IMR-90 (cell line): ENCODE data around the gene TBPL1. TPM values are rescaled to one million over a fixed set of nuclear protein-coding genes. Genes with fewer than 3 reads are reported as not detected.

Experiments
- ATAC-seq: fragments of 200-7000 bp; cut with Tn5 transposase; 2 replicates; pipeline ENCODE4 v1.9.1; 2020; ENCODE audit warnings: low read depth, mild to moderate bottlenecking, moderate library complexity
- BruUV-seq: library from RNA; stranded (reverse); fragments of 400-500 nt; replicated peaks from 2 replicates; lab custom pipeline; 2021; lab: Mats Ljungman, UMichigan
- CTCF ChIA-PET: fragments of 300-600 bp; formaldehyde crosslinking; extraction: SDS; loops from one replicate; lab custom pipeline; 2021; ENCODE audit warnings: antibody characterized with exemption; lab: Yijun Ruan, JAX
- POLR2A ChIA-PET: fragments of 300-600 bp; sonication (Branson Sonifier 250); formaldehyde crosslinking; loops from one replicate; lab custom pipeline; 2022; ENCODE audit warnings: antibody characterized with exemption; ENCODE audit not compliant: unreplicated experiment; lab: Charles Lee
- DNase-seq: peaks from one replicate; pipeline ENCODE4 v3.0.0; 2013
- H2AFZ ChIP-seq: replicated peaks from 2 replicates; pipeline ENCODE3; 2013; ENCODE audit warnings: low read length, mild to moderate bottlenecking; ENCODE audit not compliant: poor library complexity
- H2AK5ac ChIP-seq: 2 replicates; pipeline ENCODE4 v1.6.1; 2013; ENCODE audit warnings: low read depth, low read length, inconsistent platforms
- H2AK9ac ChIP-seq: replicated peaks from 2 replicates; pipeline ENCODE3; 2013; ENCODE audit warnings: mild to moderate bottlenecking, low read depth, low read length, moderate library complexity; ENCODE audit not compliant: poor library complexity
- H2BK120ac ChIP-seq: 2 replicates; pipeline ENCODE4 v1.6.1; 2013; ENCODE audit warnings: low read depth, low read length, inconsistent platforms
- H2BK15ac ChIP-seq: 3 replicates; pipeline ENCODE4 v1.6.1; 2013; ENCODE audit warnings: low read depth, low read length, inconsistent platforms
- H2BK20ac ChIP-seq: 2 replicates; pipeline ENCODE4 v1.6.1; 2013; ENCODE audit warnings: low read depth, mild to moderate bottlenecking, inconsistent platforms, low read length, moderate library complexity
- H2BK5ac ChIP-seq: 2 replicates; pipeline ENCODE4 v1.6.1; 2013; ENCODE audit warnings: mild to moderate bottlenecking, low read depth, low read length, inconsistent platforms; ENCODE audit not compliant: poor library complexity, severe bottlenecking
- H3K14ac ChIP-seq: replicated peaks from 2 replicates; pipeline ENCODE4 v1.6.1; 2013; ENCODE audit warnings: low read depth, low read length, inconsistent platforms
- H3K18ac ChIP-seq: 2 replicates; pipeline ENCODE4 v1.6.1; 2013; ENCODE audit warnings: low read depth, low read length, control low read depth
- H3K23ac ChIP-seq: 2 replicates; pipeline ENCODE4 v1.6.1; 2013; ENCODE audit warnings: low read depth, low read length, inconsistent platforms
- H3K27ac ChIP-seq: 2 replicates; pipeline ENCODE4 v1.5.1; 2013; ENCODE audit warnings: mild to moderate bottlenecking, control low read depth, low read length; ENCODE audit not compliant: insufficient read depth
- H3K27me3 ChIP-seq: 2 replicates; pipeline ENCODE4 v1.6.1; 2013; ENCODE audit warnings: low read length; ENCODE audit not compliant: control insufficient read depth, insufficient read depth
- H3K36me3 ChIP-seq: 2 replicates; pipeline ENCODE4 v1.6.1; 2013; ENCODE audit warnings: low read length, mixed read lengths; ENCODE audit not compliant: control insufficient read depth, insufficient read depth
- H3K4ac ChIP-seq: 2 replicates; pipeline ENCODE4 v1.6.1; 2013; ENCODE audit warnings: low read depth, low read length, inconsistent platforms
- H3K4me1 ChIP-seq: 2 replicates; pipeline ENCODE4 v1.6.1; 2013; ENCODE audit warnings: low read length, mixed read lengths; ENCODE audit not compliant: control insufficient read depth, insufficient read depth
- H3K4me2 ChIP-seq: 2 replicates; pipeline ENCODE4 v1.6.1; 2013; ENCODE audit warnings: low read depth, mild to moderate bottlenecking, control low read depth, low read length, moderate library complexity
- H3K4me3 ChIP-seq: 2 replicates; pipeline ENCODE4 v1.5.1; 2013; ENCODE audit warnings: low read depth, mild to moderate bottlenecking, control low read depth, low read length, moderate library complexity; ENCODE audit not compliant: insufficient read depth
- H3K56ac ChIP-seq: 2 replicates; pipeline ENCODE4 v1.6.1; 2013; ENCODE audit warnings: low read length, inconsistent platforms; ENCODE audit not compliant: insufficient read depth; ENCODE audit errors: extremely low read depth
- H3K79me1 ChIP-seq, 2 experiments: 2 replicates each; pipeline ENCODE4 v1.6.1; 2013; ENCODE audit warnings: low read length in 2 of 2, inconsistent platforms in 1 of 2, low read depth in 1 of 2
- H3K9ac ChIP-seq: 2 replicates; pipeline ENCODE4 v1.6.1; 2013; ENCODE audit warnings: low read depth, low read length, control low read depth
- H3K9me1 ChIP-seq: 2 replicates; pipeline ENCODE4 v1.6.1; 2013; ENCODE audit warnings: low read length, inconsistent platforms; ENCODE audit not compliant: insufficient read depth
- H3K9me3 ChIP-seq: 2 replicates; pipeline ENCODE4 v1.6.1; 2013; ENCODE audit warnings: low read length; ENCODE audit not compliant: control insufficient read depth, insufficient read depth
- H4K20me1 ChIP-seq: 2 replicates; pipeline ENCODE4 v1.6.1; 2013; ENCODE audit warnings: low read length, inconsistent platforms; ENCODE audit not compliant: insufficient read depth
- H4K5ac ChIP-seq: 2 replicates; pipeline ENCODE4 v1.6.1; 2013; ENCODE audit warnings: mild to moderate bottlenecking, low read depth, low read length, control low read depth
- H4K8ac ChIP-seq, 2 experiments: 2 replicates each; pipeline ENCODE4 v1.6.1; 2013; ENCODE audit warnings: low read depth in 2 of 2, low read length in 2 of 2, control low read depth in 1 of 2, inconsistent platforms in 1 of 2
- H4K91ac ChIP-seq: 2 replicates; pipeline ENCODE4 v1.6.1; 2013; ENCODE audit warnings: low read depth, low read length, inconsistent platforms; ENCODE audit not compliant: insufficient read depth
- BHLHE40 ChIP-seq: fragments of 150-350 bp; IDR thresholded peaks from 2 replicates; pipeline ENCODE4 v1.6.1; 2016; ENCODE audit warnings: mild to moderate bottlenecking, low read depth, low read length
- CEBPB ChIP-seq: IDR thresholded peaks from 2 replicates; pipeline ENCODE4 v1.6.1; 2012; ENCODE audit warnings: low read depth, low read length, improper control_type of control experiment
- CHD1 ChIP-seq: IDR thresholded peaks from 2 replicates; pipeline ENCODE4 v1.6.1; 2012; ENCODE audit warnings: low read depth, low read length, improper control_type of control experiment
- FOS ChIP-seq: fragments of 150-350 bp; IDR thresholded peaks from 2 replicates; pipeline ENCODE4 v1.6.1; 2016; ENCODE audit warnings: low read depth, low read length
- MAFK ChIP-seq: IDR thresholded peaks from 2 replicates; pipeline ENCODE4 v1.6.1; 2012; ENCODE audit warnings: low read depth, low read length, improper control_type of control experiment
- MAZ ChIP-seq: IDR thresholded peaks from 2 replicates; pipeline ENCODE4 v1.6.1; 2012; ENCODE audit warnings: low read depth, mild to moderate bottlenecking, low read length, improper control_type of control experiment, moderate library complexity, borderline replicate concordance
- MXI1 ChIP-seq: IDR thresholded peaks from 2 replicates; pipeline ENCODE4 v1.6.1; 2012; ENCODE audit warnings: low read depth, mild to moderate bottlenecking, low read length, moderate library complexity, borderline replicate concordance
- NFE2L2 ChIP-seq: fragments of 150-350 bp; IDR thresholded peaks from 2 replicates; pipeline ENCODE4 v1.6.1; 2016; ENCODE audit warnings: low read depth, mild to moderate bottlenecking, low read length
- POLR2A ChIP-seq: IDR thresholded peaks from 2 replicates; pipeline ENCODE4 v1.6.1; 2012; ENCODE audit warnings: mild to moderate bottlenecking, low read depth, low read length
- RAD21 ChIP-seq: IDR thresholded peaks from 2 replicates; pipeline ENCODE4 v1.6.1; 2012; ENCODE audit warnings: low read length, improper control_type of control experiment
- RCOR1 ChIP-seq: IDR thresholded peaks from 2 replicates; pipeline ENCODE4 v1.6.1; 2012; ENCODE audit warnings: mild to moderate bottlenecking, low read length, improper control_type of control experiment; ENCODE audit not compliant: insufficient replicate concordance
- RFX5 ChIP-seq: IDR thresholded peaks from 2 replicates; pipeline ENCODE4 v1.8.0; 2012; ENCODE audit warnings: low read depth, mild to moderate bottlenecking, low read length, moderate library complexity
- SMC3 ChIP-seq: fragments of 150-350 bp; IDR thresholded peaks from 2 replicates; pipeline ENCODE4 v1.6.1; 2016; ENCODE audit warnings: low read depth, mild to moderate bottlenecking, antibody characterized with exemption, low read length, moderate library complexity
- WGBS, 2 experiments: methylation state at CpG; one replicate each; pipeline versions ENCODE4 v1.1.5 to v1.1.7; 2013; ENCODE audit warnings: missing lambda C conversion rate in 2 of 2; ENCODE audit not compliant: insufficient read length in 1 of 2; ENCODE audit errors: extremely low coverage in 2 of 2; 5-methylcytosine and 5-hydroxymethylcytosine counted together
- dilution Hi-C: fragments of 300-500 bp; cut with HindIII; formaldehyde crosslinking; loops from one replicate; pipeline ENCODE4 v1.14.3; 2018; ENCODE audit warnings: low sequenced_read_pairs; ENCODE audit not compliant: unreplicated experiment
- in situ Hi-C: fragments of 300-500 bp; cut with MboI; formaldehyde crosslinking; loops from 3 replicates; pipeline ENCODE4 v1.14.3; 2019; ENCODE audit warnings: low sequenced_read_pairs, inconsistent platforms, mixed read lengths
- intact Hi-C: fragments of 100-400 bp; cut with micrococcal nuclease; formaldehyde crosslinking; loops from 2 replicates; pipeline ENCODE4 v1.10.0; 2022
- polyA plus RNA-seq, 3 experiments: library from polyadenylated mRNA; depleted of rRNA; stranded (reverse); fragments of >200 nt; gene quantifications; 2 replicates each; pipeline ENCODE4 v1.2.3, GENCODE V29; 2012; ENCODE audit warnings: low replicate concordance in 1 of 3
- total RNA-seq: library from RNA; depleted of rRNA; stranded (reverse); fragments of >200 nt; gene quantifications from 2 replicates; pipeline ENCODE4 v1.2.3, GENCODE V29; 2012
- TF ChIP-seq, protein P1 (sequence below): fragments of 150-350 bp; IDR thresholded peaks from 2 replicates; pipeline ENCODE4 v1.6.1; 2016; ENCODE audit warnings: low read depth, mild to moderate bottlenecking, low read length, moderate library complexity, borderline replicate concordance
- TF ChIP-seq, protein P2 (sequence below): conservative IDR thresholded peaks from 2 replicates; pipeline ENCODE4 v1.5.1; 2012; ENCODE audit warnings: mild to moderate bottlenecking, low read depth, low read length, improper control_type of control experiment

The TBPL1 gene
- total and polyA plus RNA-seq, 2 of the 4 experiments (the other 2 are of a cell fraction), result 25.6 to 32.5 TPM

- H3K18ac ChIP-seq, result no peak overlapping the region
- dilution Hi-C loops, result no loop called here
- CTCF ChIA-PET, result no interaction called here
These were observed 78.8 kb downstream of the TBPL1 start for GRCh38 chr6:134031696-134032255.

More at GRCh38 chr6:134031696-134032255, 78.8 kb downstream of the TBPL1 start:
- H3K9me1 ChIP-seq, result peaks cover 8% of the 10 kb centered on the region; the same call in 1 of the 2 replicates
- H3K23ac ChIP-seq, result no peak overlapping the region
- H3K14ac ChIP-seq, result no peak overlapping the region
- no peak overlapping the region for H3K9ac ChIP-seq
- BruUV-seq, result no TSS peak
- H4K8ac ChIP-seq, result no peak overlapping the region
- H2AK9ac ChIP-seq, result no peak overlapping the region
- intact Hi-C loops, result no loop called here
- in situ Hi-C loops, result no loop called here
- no peak overlapping the region for H3K4ac ChIP-seq
- TF ChIP-seq, protein P1, sequence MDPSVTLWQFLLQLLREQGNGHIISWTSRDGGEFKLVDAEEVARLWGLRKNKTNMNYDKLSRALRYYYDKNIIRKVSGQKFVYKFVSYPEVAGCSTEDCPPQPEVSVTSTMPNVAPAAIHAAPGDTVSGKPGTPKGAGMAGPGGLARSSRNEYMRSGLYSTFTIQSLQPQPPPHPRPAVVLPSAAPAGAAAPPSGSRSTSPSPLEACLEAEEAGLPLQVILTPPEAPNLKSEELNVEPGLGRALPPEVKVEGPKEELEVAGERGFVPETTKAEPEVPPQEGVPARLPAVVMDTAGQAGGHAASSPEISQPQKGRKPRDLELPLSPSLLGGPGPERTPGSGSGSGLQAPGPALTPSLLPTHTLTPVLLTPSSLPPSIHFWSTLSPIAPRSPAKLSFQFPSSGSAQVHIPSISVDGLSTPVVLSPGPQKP, result no peak
- TF ChIP-seq RFX5 (no peak), RAD21 (no peak), MAFK (no peak), MAZ (no peak), RCOR1 (no peak), POLR2A (no peak), FOS (no peak), MXI1 (no peak), BHLHE40 (no peak), NFE2L2 (no peak), SMC3 (no peak), CHD1 (no peak), CEBPB (no peak)
- TF ChIP-seq, protein P2, sequence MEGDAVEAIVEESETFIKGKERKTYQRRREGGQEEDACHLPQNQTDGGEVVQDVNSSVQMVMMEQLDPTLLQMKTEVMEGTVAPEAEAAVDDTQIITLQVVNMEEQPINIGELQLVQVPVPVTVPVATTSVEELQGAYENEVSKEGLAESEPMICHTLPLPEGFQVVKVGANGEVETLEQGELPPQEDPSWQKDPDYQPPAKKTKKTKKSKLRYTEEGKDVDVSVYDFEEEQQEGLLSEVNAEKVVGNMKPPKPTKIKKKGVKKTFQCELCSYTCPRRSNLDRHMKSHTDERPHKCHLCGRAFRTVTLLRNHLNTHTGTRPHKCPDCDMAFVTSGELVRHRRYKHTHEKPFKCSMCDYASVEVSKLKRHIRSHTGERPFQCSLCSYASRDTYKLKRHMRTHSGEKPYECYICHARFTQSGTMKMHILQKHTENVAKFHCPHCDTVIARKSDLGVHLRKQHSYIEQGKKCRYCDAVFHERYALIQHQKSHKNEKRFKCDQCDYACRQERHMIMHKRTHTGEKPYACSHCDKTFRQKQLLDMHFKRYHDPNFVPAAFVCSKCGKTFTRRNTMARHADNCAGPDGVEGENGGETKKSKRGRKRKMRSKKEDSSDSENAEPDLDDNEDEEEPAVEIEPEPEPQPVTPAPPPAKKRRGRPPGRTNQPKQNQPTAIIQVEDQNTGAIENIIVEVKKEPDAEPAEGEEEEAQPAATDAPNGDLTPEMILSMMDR, result no peak
- H2BK20ac ChIP-seq, result no peak overlapping the region
- H2BK15ac ChIP-seq, result no peak overlapping the region
- no peak overlapping the region for H3K4me2 ChIP-seq
- peaks cover 2% of the 10 kb centered on the region; the same call in 1 of the 2 replicates for H3K36me3 ChIP-seq
- H2AFZ ChIP-seq, result no peak overlapping the region
- H4K20me1 ChIP-seq, result no peaks in the 10 kb centered on the region
- no peaks in the 10 kb centered on the region for H3K27me3 ChIP-seq
- peaks cover 4% of the 10 kb centered on the region for H3K4me1 ChIP-seq
- H3K79me1 ChIP-seq, result no peaks in the 10 kb centered on the region
- H3K9me3 ChIP-seq, result peaks cover 2% of the 10 kb centered on the region; the same call in 1 of the 2 replicates
- H3K27ac ChIP-seq, result no peak overlapping the region
- WGBS, 2 experiments, result no CpG with 5 or more reads among the region's 2 CpGs
- H3K4me3 ChIP-seq, result no peak overlapping the region
- H4K91ac ChIP-seq, result no peak overlapping the region
- H2BK5ac ChIP-seq, result no peak overlapping the region
- H2AK5ac ChIP-seq, result no peak overlapping the region
- ATAC-seq, result peak; percentile 61
- DNase-seq, result peak; percentile 68
- POLR2A ChIA-PET, result no interaction called here
- no peak overlapping the region for H2BK120ac ChIP-seq
- no peak overlapping the region for H3K56ac ChIP-seq
- no peak overlapping the region for H4K5ac ChIP-seq
